GM18519 (cell line): ENCODE data around the gene ZSCAN10.
A peak's percentile ranks its signal among the peaks of the same experiment; 100 is the strongest.
"Not testable (repeated sequence)": the region's sequence is repeated elsewhere in the genome, so short reads cannot be mapped to it uniquely, and the experiment has no call there.

Experiments used
- ATAC-seq: cut with Tn5 transposase; IDR thresholded peaks from one replicate; pipeline ENCODE4 v1.9.1; 2021; ENCODE audit warnings: mild to moderate bottlenecking, moderate library complexity; ENCODE audit not compliant: unreplicated experiment, low FRiP score

ZSCAN10 gene

DNA sequence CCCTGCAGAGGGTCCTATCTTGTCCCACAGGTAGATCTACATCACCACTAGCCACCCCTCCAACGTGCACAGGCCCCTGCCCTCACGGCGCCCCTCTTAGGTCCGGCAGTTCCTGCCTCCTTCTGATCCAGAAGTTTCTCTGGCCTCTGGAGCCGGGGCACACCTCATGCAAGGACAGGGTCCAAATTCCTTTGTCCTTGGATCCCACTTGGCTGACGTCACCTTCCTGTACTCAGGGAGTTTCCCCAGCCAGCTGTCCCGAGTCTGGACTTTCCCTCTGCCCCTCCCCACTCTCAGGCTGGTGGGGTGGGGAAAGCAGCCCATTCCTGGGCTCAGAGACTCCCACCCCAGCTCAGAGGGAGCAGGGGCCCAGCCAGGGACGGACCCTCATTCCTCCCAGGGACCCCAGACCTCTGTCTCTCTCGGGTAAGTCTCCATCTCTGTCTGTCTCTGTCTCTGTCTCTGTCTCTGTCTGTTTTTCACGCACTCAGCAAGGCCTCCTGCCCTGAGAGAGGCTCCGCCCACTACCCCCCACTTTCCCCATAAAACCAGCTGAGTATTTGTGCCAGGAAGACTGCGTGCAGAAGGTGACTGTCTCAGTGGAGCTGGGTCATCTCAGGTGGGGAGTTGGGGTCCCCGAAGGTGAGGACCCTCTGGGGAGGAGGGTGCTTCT is 33.9 kb downstream of the ZSCAN10 start, which contains the start of gene IL32:
TSS of gene IL32 (plus strand) at position 572 of the 673 bp plus-strand sequence. CDS start 172 bp downstream, outside the sequence.
- no peak for ATAC-seq

DNA sequence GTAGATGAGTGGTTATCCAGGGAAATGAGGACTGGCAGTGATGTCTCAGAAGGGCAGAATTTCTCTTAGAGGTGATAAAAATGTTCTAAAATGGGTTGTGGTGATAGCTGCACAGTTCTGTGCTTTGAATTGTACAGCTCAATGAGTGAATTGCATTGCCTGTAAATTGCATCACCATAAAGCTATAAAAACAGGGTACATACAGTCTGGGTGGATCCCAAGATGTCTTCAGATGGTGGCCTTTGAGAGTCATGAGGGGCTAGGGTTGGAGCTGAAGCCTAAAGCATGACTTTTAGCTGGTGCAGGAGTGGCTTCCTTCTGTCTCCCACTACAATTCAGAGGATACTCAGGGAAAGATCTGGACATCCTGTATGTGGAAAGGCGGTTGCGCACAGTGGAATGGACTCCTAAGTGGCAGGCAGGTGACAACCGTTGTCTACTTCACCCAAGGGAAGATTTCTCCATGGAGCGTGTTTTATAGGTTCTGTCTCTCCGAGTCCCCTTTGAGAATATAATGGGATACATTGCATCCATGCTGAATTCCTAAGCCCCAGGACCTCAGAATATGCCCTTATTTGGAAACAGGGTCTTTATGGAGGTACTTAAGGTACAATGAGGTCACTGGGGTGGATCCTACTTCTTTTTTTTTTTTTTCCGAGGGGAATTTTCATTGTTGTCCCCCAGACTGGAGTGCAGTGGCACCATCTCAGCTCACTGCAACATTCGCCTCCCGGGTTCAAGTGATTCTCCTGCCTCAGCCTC is 35.3 kb downstream of the ZSCAN10 start:
- ATAC-seq = no peak

DNA sequence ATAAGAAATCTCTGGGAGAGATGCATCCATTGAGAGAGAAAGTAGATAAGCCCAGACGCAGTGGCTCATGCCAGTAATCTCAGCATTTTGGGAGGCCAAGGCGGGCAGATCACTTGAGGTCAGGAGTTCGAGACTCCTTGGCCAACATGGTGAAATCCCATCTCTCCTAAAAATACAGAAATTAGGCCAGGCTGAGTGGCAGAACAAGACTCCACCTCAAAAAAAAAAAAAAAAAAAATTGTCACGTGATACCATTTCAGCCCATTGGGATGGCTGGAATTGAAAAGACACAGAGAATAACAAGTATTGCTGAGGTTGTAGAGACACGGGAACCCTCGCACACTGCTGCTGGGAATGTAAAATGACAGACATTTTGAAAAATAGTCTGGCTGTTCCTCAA is 36.5 kb downstream of the ZSCAN10 start:
- ATAC-seq = no peak

DNA sequence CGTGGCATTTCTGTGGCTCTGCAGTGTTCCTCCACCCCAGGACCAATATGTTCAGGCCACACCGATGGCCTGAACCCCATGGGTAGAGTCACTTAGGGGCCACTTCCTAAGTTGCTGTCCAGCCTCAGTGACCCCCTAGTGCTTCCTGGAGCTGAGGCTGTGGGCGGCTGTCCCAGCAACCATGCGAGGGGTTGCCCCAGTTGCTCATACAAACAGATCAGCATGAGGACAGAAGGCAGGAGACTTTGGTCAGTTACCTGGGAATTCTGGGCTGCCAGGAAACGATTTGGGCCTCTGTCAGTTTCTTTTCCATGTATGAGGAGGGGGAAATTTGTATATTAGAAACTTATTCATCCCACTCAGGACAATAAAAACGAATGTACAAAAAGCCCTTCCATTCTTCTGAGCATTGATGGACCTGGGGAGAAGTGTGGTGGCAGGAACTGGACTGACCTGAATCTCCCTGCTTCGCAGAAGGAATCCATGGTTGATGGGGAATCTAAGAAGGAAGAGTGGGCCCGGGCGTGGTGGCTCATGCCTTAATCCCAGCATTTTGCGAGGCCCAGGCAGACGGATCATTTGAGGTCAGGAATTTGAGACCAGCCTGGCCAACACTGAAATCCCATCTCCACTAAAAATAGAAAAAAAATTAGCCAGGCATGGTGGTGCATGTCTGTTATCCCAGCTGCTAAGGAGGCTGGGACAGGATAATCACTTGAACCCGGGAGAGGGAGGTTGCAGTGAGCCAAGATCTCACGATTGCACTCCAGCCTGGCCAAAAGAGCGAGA is 38.6 kb downstream of the ZSCAN10 start:
- ATAC-seq = no peak

DNA sequence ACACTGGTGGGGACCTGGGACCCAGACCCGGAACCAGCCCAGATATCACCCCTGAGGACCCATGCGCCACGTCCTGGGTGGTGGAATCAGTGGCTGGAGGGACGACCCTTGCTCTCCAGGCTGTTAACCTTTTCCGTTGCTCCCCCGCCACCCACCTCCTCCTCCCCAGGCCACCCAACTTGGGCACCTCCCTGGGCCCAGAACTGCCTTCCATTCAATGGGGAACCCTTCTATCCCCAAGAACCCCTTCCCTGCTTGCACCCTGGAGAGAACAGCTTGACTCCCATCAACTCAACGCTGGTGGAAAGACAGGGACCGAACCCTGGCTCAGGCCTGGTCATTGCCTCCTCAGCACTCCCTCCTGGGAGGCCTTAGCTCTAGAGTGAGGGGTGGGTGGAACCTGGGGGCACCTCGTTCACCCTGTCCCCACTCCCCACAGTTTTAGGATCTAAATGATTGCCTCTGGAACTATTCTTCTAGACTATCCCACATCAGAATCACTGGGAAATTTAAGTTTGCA is 39.3 kb downstream of the ZSCAN10 start:
- ATAC-seq = no peak

DNA sequence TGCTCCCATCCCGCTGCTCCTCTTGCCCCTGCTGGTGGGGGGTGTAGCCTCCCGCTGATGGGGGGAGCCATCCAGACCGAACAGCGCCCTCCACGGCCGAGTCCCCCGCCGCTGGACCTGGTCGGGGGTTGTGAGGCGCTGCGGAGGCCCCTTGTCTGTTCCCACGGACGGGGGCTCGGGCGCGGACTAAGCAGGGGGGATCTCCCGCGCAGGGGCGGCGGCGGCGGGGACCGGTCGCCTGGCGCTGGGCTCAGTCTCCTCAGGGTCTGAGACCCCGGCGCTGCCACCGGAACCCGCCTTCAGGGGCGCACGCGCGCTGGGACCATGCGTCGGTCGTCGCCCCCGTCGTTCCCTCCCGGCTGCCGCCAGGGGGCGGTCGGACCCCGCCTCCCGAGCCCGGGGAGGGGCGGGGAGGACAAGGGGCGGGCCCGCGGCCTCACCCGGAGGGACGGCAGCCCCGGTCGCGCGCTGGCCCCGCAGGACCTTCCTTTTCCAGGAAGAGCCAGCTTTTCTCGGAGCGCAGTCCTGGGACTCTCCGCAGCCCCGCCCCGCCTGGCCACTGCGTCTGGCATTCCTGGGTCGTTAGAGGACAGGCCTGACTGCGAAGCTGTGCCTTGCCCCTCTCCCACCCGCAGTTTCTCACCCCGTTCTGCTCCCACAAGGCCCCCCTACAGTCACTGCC is 39.9 kb downstream of the ZSCAN10 start:
- peak; percentile 76 for ATAC-seq

DNA sequence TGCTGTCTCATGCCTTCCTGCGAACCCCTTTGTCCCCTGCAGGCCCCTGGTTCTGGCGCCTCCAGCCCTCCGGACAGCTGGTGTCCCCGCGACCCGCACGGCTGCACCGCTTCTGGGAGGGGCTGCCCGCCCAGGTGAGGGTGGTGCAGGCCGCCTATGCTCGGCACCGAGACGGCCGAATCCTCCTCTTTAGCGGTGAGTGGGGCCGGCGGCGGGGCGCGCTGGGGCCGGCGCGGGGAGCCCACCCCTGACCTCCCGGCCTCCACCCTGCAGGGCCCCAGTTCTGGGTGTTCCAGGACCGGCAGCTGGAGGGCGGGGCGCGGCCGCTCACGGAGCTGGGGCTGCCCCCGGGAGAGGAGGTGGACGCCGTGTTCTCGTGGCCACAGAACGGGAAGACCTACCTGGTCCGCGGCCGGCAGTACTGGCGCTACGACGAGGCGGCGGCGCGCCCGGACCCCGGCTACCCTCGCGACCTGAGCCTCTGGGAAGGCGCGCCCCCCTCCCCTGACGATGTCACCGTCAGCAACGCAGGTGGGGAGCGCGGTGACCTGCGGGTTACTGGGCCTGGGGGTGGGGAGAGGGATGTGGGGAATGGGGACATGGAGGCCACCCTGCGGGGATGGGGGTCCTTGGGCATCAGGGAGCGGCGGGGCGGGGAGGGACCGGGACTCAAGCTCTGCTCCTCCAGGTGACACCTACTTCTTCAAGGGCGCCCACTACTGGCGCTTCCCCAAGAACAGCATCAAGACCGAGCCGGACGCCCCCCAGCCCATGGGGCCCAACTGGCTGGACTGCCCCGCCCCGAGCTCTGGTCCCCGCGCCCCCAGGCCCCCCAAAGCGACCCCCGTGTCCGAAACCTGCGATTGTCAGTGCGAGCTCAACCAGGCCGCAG is 40.7 kb downstream of the ZSCAN10 start:
- ATAC-seq = no peak

DNA sequence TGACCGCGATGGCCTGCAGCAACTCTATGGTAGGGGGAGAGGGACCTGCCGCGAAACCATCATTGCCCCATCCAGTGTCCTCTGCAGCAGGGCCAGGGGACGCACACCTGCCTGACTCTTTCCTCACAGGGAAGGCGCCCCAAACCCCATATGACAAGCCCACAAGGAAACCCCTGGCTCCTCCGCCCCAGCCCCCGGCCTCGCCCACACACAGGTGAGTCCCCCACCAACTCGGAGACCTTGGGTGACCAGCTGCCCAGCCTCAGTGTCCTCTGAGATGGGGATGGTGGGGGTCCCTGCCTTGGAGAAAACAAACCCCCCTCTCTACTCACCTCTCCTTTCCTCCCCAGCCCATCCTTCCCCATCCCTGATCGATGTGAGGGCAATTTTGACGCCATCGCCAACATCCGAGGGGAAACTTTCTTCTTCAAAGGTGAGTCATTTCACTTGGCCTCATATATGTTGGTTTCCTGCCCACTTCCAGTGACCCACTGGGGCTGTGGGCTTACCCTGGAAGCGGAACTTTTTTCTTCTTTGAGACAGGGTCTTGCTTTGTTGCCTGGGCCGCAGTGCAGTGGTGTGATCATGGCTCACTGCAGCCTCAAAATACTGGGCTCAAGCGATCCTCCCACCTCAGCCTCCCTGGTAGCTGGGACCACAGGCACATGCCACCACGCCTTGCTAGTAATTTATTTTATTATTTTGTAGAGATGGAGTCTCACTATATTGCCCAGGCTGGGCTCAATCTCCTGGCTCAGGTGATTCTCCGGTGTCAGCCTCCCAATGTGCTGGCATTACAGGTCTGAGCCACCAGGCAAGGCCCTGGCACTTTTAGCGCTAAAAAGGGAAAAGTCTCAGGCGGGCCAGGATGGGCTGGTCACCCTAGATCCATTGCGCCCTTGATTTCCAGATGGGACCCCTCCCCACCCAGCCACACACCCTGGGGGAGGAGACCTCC is 41.6 kb downstream of the ZSCAN10 start:
- no peak for ATAC-seq

DNA sequence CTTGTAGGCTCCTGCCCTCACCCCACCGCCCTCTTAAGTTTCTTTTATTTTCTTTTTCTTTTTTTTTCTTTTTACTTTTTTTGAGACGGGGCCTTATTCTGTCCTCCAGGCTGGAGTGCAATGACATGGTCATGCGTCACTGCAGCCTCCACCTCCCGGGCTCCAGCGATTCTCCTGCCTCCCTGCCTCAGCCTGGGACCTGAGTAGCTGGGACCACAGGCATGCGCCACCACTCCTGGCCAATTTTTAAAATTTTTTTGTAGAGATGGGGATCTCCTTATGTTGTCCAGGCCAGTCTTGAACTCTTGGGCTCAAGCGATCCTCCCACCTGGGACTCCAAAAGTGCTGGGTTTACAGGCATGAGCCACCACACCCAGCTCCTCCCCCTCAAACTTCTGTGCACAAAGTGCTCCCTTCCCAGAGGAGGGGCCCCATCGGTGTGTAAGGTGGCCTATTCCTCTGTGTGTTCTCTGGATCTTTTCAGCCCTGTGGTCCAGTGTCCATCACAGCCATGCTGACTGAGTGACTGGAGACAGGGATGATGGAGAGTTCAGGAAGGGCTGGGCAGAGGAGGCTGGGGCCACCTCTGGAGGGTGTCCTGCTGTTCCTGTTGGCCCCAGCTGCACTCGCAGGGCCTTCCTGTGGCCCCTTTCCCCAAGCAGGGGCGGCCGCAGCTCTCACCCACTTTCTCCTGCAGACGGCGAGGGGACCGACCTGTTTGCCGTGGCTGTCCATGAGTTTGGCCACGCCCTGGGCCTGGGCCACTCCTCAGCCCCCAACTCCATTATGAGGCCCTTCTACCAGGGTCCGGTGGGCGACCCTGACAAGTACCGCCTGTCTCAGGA is 42.5 kb downstream of the ZSCAN10 start:
- no peak for ATAC-seq

DNA sequence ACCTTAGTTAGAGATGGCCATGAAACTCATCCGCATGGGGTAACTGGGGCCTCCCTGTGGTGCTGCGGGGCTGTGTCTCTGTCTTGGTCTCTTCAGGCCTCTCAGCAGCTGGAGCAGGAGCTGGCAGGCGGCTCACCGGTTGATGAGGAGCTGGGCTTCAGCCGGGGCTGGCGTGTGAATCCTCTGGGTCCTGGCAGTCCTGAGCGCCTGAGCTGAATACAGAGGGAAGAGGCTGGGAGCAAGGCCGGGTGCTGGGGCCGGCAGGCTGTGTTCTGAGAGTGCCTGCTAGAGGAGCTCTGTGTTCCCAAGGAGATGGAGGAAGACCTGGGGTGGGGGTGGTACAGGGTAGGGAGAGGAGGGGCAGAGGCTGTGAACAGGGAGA is 43.4 kb downstream of the ZSCAN10 start:
- not testable (repeated sequence) for ATAC-seq

DNA sequence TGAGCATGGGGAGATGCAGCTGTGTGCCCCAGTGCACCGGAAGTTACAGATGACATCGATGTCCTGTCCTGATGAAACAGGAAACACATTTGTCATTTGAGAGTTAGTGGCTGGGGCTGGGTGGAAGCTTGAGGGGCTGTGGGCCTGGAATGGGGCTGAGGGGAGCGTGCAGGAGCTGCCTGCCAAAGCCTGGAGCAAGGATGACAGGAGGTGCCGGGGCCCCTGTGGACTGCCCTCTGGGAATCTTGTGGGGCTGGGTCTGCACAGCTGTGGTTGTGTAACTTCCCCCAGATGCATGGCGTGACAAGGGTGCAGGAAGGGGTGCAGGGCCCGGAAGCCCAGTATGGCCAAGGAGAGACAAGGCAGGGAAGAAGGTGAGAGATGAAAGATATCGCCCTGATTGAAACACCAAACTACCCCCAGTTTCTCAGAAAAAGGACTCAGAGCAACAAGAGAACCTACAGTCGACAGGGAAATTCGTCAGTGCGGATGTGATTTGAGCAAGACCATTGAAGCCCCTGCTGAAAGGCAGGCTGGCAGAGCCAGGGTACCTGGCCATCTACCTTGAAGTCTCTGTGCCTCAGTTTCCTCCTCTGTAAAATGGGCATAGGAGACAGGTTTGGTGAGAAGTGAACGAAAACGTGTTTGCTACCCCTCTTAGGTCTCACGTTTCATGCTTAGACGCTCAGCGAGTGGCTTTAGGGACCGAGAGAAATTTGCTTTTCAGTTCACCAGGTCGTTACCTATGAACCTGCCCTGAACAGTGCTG is 43.9 kb downstream of the ZSCAN10 start:
- no peak for ATAC-seq

DNA sequence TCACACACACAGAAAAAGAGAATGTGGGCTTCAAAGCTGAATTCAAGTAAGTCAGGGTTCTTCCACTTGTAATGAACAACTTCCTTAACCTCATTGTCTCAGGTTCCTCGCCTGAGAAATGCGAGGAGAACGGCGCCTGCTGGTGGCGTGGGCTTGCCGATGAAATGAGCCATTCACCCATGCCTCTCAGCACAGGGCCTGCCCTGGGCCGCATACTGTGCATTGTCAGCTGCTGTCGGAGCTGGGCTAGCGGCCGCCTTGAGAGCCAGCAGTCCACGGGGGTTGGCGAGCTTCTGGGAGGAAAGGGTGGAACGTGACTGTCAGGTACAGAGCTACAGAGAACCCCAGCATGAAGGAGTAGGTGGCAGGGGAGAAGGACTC is 45.8 kb downstream of the ZSCAN10 start:
- not testable (repeated sequence) for ATAC-seq

DNA sequence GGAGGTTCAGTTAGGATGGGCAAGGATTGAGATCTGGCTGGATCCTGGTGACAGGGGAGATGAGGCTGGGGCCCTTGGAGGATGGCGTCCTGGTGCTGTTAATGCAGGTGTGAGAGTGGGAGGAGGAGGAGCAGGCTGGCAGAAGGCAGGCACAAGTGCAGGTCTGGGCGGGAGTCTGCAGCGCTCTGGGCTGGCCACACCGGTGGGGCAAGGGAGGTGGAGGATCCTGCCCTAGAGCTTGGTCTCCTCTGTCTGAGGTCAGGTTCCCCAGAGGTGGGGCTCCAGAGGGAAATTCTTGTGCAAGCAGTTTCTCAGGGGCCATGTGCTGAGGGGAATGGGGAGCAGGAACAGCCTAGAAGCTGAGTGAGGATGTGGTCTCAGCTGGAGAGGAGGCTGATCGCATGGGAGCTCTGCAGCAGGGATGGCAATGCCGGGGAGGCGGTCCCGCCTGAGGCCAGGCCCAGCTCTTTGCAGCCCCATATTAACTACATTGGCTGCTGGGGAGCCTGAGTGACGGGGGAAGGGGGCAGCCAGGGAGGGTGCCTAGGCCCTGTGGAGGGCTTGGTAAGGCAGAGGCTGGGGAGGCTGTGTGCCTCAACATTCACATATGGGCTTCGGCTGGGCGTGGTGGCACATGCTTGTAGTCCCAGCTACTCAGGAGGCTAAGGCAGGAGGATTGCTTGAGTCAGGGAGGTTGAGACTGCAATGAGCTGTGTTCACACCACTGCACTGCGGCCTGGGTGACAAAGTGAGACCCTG is 46.3 kb downstream of the ZSCAN10 start:
- not testable (repeated sequence) for ATAC-seq

DNA sequence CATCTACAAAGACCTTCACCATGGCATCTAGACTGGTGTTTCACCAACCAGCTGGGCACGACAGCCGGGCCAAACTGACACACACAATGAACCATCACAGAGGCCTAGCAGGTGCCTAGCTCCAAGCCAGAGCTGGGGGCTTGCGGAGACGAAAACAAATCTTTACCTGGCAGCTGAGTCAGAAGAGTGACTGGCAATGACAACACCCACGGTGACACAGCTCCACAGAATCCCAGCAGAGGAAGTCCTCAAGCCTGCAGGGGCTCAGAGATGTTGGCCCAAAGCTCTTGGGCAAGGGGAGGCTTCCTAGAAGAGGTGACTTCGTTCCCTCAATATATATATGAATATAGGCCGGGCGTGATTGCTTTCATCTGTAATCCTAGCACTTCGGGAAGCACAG is 47.6 kb downstream of the ZSCAN10 start:
- ATAC-seq = no peak

DNA sequence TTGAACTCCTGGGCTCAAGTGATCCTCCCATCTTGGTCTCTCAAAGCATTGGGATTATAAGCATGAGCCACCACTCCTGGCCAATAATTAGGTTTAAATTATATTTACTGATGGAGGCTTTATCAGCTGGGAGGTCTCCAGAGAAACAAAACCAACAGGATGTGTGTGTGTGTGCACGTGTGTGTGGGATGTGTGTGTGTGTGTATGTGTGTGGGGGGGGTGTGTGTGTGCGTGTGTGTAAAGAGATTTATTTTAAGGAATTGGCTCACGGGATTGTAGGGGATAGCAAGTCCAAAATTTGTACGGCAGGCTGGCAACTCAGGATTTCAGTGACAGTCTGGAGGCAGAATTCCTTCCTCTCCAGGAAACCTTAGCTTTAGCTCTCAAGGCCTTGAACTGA is 48.1 kb downstream of the ZSCAN10 start:
- no peak for ATAC-seq

DNA sequence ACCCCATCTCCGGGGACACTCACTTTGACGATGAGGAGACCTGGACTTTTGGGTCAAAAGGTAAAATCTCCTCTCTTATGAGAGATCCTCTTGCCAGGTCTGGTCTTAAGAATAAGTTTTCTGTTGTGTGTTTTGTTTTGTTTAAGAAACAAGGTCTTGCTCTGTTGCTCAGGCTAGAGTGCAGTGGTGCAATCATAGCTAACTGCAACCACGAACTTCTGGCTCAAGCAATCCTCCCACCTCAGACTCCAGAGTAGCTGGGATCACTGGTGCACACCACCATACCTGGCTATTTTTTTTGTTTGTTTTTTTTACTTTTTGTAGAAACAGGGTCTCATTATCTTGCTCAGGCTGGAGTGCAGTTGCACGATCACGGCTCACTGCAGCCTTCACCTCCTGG is 48.6 kb downstream of the ZSCAN10 start:
- no peak for ATAC-seq
